IgD-negative memory B cell (primary cell): ENCODE measurements around the gene PRAC1. TPM values are rescaled to one million over a fixed set of nuclear protein-coding genes. Genes with fewer than 3 reads are reported as not detected.

Experiments
- polyA plus RNA-seq: library from polyadenylated mRNA; unstranded; fragments of 300-500 nt; fragmentation: Illumina TruSeq; gene quantifications from one replicate; pipeline ENCODE4 v1.2.3, GENCODE V29; 2021

The PRAC1 gene
- polyA plus RNA-seq, 1 donor from 2014 or later = not detected

Other genes starting within 250 kb of the PRAC1 start
- gene HOXB1, start 191.5 kb downstream of the PRAC1 start, polyA plus RNA-seq = not detected
- 0.94 TPM for gene HOXB2, start 177.4 kb downstream of the PRAC1 start, polyA plus RNA-seq
- gene HOXB4, start 144.2 kb downstream of the PRAC1 start, polyA plus RNA-seq = 0.14 TPM
- gene HOXB3, start 132.3 kb downstream of the PRAC1 start, polyA plus RNA-seq = 0.34 TPM
- gene HOXB5, start 128.7 kb downstream of the PRAC1 start, polyA plus RNA-seq = not detected
- gene HOXB6, start 117.5 kb downstream of the PRAC1 start, polyA plus RNA-seq = not detected
- not detected for gene HOXB7, start 111.5 kb downstream of the PRAC1 start, polyA plus RNA-seq
- gene HOXB8, start 107.2 kb downstream of the PRAC1 start, polyA plus RNA-seq = not detected
- gene HOXB9, start 96.2 kb downstream of the PRAC1 start, polyA plus RNA-seq = not detected
- gene PRAC2, start 667 bp upstream of the PRAC1 start, polyA plus RNA-seq = not detected
- not detected for gene HOXB13, start 6.2 kb upstream of the PRAC1 start, polyA plus RNA-seq
- gene TTLL6, start 94.7 kb upstream of the PRAC1 start, polyA plus RNA-seq = not detected
- 138 TPM for gene CALCOCO2, start 108.5 kb upstream of the PRAC1 start, polyA plus RNA-seq
- gene ATP5MC1, start 170.3 kb upstream of the PRAC1 start, polyA plus RNA-seq = 192 TPM
- gene UBE2Z, start 185.9 kb upstream of the PRAC1 start, polyA plus RNA-seq = 58.1 TPM
- gene SNF8, start 222.3 kb upstream of the PRAC1 start, polyA plus RNA-seq = 108 TPM
- gene GIP, start 246.1 kb upstream of the PRAC1 start, polyA plus RNA-seq = not detected